Endodermal cell (in vitro differentiated cells): ENCODE results near the gene ZMAT5. TPM values are rescaled to one million over a fixed set of nuclear protein-coding genes. Genes with fewer than 3 reads are reported as not detected.

Source experiments
- DNase-seq: peaks from one replicate; pipeline ENCODE4 v3.0.0-alpha.2; 2017
- H3K27ac ChIP-seq: 2 replicates; pipeline ENCODE4 v1.5.1; 2013; ENCODE audit warnings: mild to moderate bottlenecking, low read depth, low read length, moderate library complexity
- H3K27me3 ChIP-seq: 2 replicates; pipeline ENCODE4 v1.6.1; 2013; ENCODE audit warnings: mild to moderate bottlenecking, low read length, moderate library complexity; ENCODE audit not compliant: insufficient read depth, control insufficient read depth, poor library complexity, severe bottlenecking
- H3K36me3 ChIP-seq: 2 replicates; pipeline ENCODE4 v1.7.0; 2013; ENCODE audit warnings: mild to moderate bottlenecking, low read length, moderate library complexity; ENCODE audit not compliant: control insufficient read depth, insufficient read depth
- H3K4me1 ChIP-seq: one replicate; pipeline ENCODE4 v1.7.0; 2013; ENCODE audit warnings: low read length; ENCODE audit not compliant: control insufficient read depth, insufficient read depth
- H3K4me3 ChIP-seq: 2 replicates; pipeline ENCODE4 v1.5.1; 2013; ENCODE audit warnings: mild to moderate bottlenecking, low read length, moderate library complexity
- H3K9ac ChIP-seq: 2 replicates; pipeline ENCODE4 v1.6.1; 2013; ENCODE audit warnings: mild to moderate bottlenecking, low read length, moderate library complexity; ENCODE audit not compliant: poor library complexity, severe bottlenecking; ENCODE audit errors: extremely low read depth
- H3K9me3 ChIP-seq: 2 replicates; pipeline ENCODE4 v1.6.1; 2013; ENCODE audit warnings: mild to moderate bottlenecking, low read length, moderate library complexity; ENCODE audit not compliant: control insufficient read depth
- H3K27ac Mint-ChIP-seq: 2 replicates; pipeline ENCODE4 v1.8.0; 2020; ENCODE audit warnings: mixed read lengths
- H3K27me3 Mint-ChIP-seq: 2 replicates; pipeline ENCODE4 v1.8.0; 2021; ENCODE audit warnings: mild to moderate bottlenecking, mixed read lengths; ENCODE audit not compliant: insufficient read depth
- H3K36me3 Mint-ChIP-seq: 2 replicates; pipeline ENCODE4 v1.8.0; 2020; ENCODE audit warnings: low read depth, mixed read lengths
- H3K4me1 Mint-ChIP-seq: 2 replicates; pipeline ENCODE4 v1.8.0; 2020; ENCODE audit warnings: mixed read lengths
- H3K4me3 Mint-ChIP-seq: 2 replicates; pipeline ENCODE4 v1.8.0; 2020; ENCODE audit warnings: mild to moderate bottlenecking, moderate library complexity, mixed read lengths
- H3K9me3 Mint-ChIP-seq: 2 replicates; pipeline ENCODE4 v1.8.0; 2020; ENCODE audit warnings: mild to moderate bottlenecking, mixed read lengths
- WGBS, 2 experiments: methylation state at CpG; one replicate each; pipeline versions ENCODE4 v1.1.5 to v1.1.7; 2013; ENCODE audit warnings: missing lambda C conversion rate in 2 of 2, mixed read lengths in 1 of 2; ENCODE audit not compliant: insufficient coverage in 1 of 2, insufficient read length in 1 of 2; 5-methylcytosine and 5-hydroxymethylcytosine counted together
- total RNA-seq, 2 donors: library from RNA; stranded (reverse); fragmentation: NEBNext Ultra II Directional in 1 of 2; extraction: Animal tissue kit (Norgen Biotek cat#: 25700) in 1 of 2; gene quantifications; 2 replicates in 1 of 2; 3 replicates in 1 of 2; pipeline ENCODE4 v1.2.1, GENCODE V29; 2021
- TF ChIP-seq, protein P1 (sequence below): fragments of 200-600 bp; sonication (generic); conservative IDR thresholded peaks from 2 replicates; pipeline ENCODE4 v1.5.0; 2021; ENCODE audit warnings: antibody characterized with exemption, mild to moderate bottlenecking

Gene ZMAT5
- total RNA-seq, 2 donors from 2014 or later = 15.5 to 22.5 TPM

DNA sequence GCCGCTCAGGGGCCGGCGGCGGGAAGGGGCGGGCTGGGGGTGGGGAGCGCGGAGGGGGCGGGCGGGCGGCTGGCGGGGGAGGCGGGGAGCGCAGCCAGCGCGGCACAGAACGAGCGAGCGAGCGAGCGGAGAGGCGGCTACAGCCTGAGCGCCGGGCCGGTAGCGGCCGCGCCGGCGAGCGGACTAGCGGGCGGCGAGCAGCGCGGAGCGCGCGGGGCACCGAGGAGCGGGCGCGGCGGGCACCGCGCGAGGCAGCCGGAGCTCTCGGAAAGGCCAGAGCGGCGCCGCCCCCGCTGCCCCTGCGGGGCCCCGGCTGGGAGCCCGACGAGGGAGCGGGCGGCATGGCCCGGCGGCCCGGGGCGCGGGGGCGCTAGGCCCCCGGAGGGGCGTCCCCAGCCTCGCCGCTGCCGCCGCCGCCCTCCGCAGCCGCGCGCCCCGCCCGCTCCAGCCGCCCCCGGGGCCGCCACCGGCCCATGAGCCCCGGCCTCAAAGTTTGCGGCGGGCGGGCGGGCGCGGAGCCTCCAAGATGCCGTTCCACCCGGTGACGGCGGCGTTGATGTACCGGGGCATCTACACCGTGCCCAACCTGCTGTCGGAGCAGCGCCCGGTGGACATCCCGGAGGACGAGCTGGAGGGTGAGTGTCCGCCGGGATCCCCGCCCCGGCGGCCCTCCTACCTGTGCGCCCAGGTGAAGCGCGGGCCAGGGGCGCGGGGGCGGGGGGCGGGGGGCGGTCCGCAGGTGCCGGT, 46.7 kb downstream of the ZMAT5 start, which contains the start of gene CABP7:
Gene CABP7 (plus strand): TSS at position 105 of the 747 bp plus-strand sequence. CDS start 422 bp downstream, at position 527.
- Mint-ChIP-seq H3K4me1 (no peaks in the 10 kb centered on the region), H3K4me3 (peak within 1 kb of the TSS; percentile 33), H3K9me3 (no peaks in the 10 kb centered on the region), H3K27me3 (peaks cover 74% of the 10 kb centered on the region), H3K36me3 (no peaks in the 10 kb centered on the region), H3K27ac (no peak within 1 kb of the TSS)
- no peak for DNase-seq
- no peaks in the 10 kb centered on the region for H3K9me3 ChIP-seq
- H3K27ac ChIP-seq = no peak within 1 kb of the TSS
- no peaks in the 10 kb centered on the region for H3K4me1 ChIP-seq
- TF ChIP-seq, protein P1, sequence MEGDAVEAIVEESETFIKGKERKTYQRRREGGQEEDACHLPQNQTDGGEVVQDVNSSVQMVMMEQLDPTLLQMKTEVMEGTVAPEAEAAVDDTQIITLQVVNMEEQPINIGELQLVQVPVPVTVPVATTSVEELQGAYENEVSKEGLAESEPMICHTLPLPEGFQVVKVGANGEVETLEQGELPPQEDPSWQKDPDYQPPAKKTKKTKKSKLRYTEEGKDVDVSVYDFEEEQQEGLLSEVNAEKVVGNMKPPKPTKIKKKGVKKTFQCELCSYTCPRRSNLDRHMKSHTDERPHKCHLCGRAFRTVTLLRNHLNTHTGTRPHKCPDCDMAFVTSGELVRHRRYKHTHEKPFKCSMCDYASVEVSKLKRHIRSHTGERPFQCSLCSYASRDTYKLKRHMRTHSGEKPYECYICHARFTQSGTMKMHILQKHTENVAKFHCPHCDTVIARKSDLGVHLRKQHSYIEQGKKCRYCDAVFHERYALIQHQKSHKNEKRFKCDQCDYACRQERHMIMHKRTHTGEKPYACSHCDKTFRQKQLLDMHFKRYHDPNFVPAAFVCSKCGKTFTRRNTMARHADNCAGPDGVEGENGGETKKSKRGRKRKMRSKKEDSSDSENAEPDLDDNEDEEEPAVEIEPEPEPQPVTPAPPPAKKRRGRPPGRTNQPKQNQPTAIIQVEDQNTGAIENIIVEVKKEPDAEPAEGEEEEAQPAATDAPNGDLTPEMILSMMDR = no peak
- H3K4me3 ChIP-seq = no peak within 1 kb of the TSS
- H3K36me3 ChIP-seq = no peaks in the 10 kb centered on the region
- no peak within 1 kb of the TSS for H3K9ac ChIP-seq
- WGBS, 2 experiments = 1% methylated on average over 30 to 109 of the region's 115 CpGs
- H3K27me3 ChIP-seq = peaks cover 79% of the 10 kb centered on the region

DNA sequence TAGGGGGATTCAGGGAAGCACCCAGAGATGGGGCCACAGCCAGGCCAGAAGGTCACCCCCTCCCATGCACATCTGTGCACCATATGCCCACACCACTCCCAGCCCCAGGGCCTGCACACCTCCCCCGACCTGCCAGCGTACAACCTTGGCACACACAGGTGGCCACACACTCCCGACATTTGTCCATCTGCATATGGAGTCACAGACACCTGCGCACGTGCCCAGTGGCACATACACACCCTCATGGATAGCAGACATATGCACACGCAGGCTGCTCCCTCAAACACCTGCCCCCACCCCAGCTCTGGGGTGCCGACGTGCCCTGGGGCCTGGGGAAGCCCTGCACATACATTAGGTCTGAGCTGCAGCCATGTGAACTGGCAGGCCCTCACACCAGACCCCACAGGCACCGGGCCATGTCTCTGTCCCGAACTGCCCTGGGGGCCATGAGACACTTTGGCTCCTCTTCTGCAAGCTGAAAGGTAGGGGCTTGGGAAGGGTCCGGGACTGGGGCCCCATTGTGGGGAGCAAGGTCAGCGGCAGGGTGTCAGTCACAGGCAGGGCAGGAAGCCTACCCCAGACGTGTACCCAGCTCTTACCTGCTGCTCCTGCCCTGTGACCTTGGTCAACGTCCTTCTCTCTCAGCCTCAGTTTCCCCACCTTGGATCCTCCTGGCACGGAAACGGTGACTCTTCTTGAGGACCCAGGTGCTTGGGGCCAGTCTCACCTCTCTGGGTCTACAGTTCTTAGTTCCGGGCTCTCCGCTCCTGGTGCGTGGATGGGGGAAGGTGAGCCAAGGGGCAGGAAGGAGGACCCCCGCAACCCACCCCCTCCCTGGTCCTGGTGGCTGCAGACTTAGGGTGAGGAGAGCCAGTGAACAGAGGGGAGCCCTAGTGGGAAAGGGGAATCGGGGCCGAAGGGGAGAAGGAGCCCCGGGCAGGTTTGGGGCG, 47.6 kb downstream of the ZMAT5 start:
- no peaks in the 10 kb centered on the region for H3K36me3 Mint-ChIP-seq

DNA sequence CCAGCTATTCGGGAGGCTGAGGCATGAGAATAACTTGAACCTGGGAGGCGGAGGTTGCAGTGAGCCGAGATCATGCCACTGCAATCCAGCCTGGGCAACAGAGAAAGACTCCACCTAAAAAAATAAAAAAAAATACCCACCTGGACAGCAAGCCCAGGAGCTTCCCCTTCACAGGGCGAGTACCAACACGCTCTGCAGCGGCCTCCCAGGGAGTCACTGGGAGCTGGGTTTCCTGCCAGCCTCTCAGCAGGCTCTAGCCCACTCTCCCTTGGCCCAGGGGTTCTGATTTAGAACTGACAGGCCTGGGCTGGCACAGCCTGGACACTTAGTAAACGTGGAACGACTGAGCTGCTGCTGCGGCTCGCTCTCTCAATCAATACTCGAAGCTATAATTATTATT, 49.0 kb downstream of the ZMAT5 start:
- Histone ChIP-seq H3K9ac (no peak overlapping the region), H3K27ac (no peak overlapping the region), H3K4me1 (no peaks in the 10 kb centered on the region), H3K36me3 (no peaks in the 10 kb centered on the region), H3K27me3 (peaks cover 56% of the 10 kb centered on the region), H3K4me3 (no peak overlapping the region), H3K9me3 (no peaks in the 10 kb centered on the region)
- TF ChIP-seq, protein P1 = no peak
- no peaks in the 10 kb centered on the region for H3K36me3 Mint-ChIP-seq
- WGBS, 2 experiments = 83 to 88% methylated on average over 4 to 10 of the region's 11 CpGs
- H3K4me3 Mint-ChIP-seq = no peak overlapping the region
- H3K9me3 Mint-ChIP-seq = no peaks in the 10 kb centered on the region
- DNase-seq = no peak
- H3K27ac Mint-ChIP-seq = no peak overlapping the region
- no peaks in the 10 kb centered on the region for H3K4me1 Mint-ChIP-seq
- peaks cover 61% of the 10 kb centered on the region for H3K27me3 Mint-ChIP-seq

More for the DNA sequence above, 47.6 kb downstream of the ZMAT5 start:
- Histone ChIP-seq H3K27ac (no peak overlapping the region), H3K36me3 (no peaks in the 10 kb centered on the region), H3K9ac (no peak overlapping the region), H3K27me3 (peaks cover 71% of the 10 kb centered on the region), H3K4me3 (no peak overlapping the region), H3K9me3 (no peaks in the 10 kb centered on the region), H3K4me1 (no peaks in the 10 kb centered on the region)
- H3K27me3 Mint-ChIP-seq = peaks cover 72% of the 10 kb centered on the region
- no peak overlapping the region for H3K27ac Mint-ChIP-seq
- no peaks in the 10 kb centered on the region for H3K9me3 Mint-ChIP-seq
- no peaks in the 10 kb centered on the region for H3K4me1 Mint-ChIP-seq
- no peak for DNase-seq
- TF ChIP-seq, protein P1 = no peak
- peak overlapping the region; percentile 33 for H3K4me3 Mint-ChIP-seq
- 71 to 83% methylated on average over 11 to 21 of the region's 24 CpGs for WGBS, 2 experiments
